Hepatocyte (in vitro differentiated cells): ENCODE results near the gene SMIM12.

Experiments
- CTCF ChIP-seq: fragments of 200-600 bp; sonication (generic); IDR thresholded peaks from 2 replicates; pipeline ENCODE4 v1.5.1; 2016; ENCODE audit warnings: antibody characterized with exemption, mild to moderate bottlenecking; ENCODE audit not compliant: poor library complexity
- EZH2phosphoT487 ChIP-seq: fragments of 200-600 bp; sonication (generic); IDR thresholded peaks from one replicate; pipeline ENCODE4 v1.6.1; 2018; ENCODE audit warnings: antibody characterized with exemption, mild to moderate bottlenecking, low read depth, moderate library complexity; ENCODE audit not compliant: unreplicated experiment, severe bottlenecking

DNA sequence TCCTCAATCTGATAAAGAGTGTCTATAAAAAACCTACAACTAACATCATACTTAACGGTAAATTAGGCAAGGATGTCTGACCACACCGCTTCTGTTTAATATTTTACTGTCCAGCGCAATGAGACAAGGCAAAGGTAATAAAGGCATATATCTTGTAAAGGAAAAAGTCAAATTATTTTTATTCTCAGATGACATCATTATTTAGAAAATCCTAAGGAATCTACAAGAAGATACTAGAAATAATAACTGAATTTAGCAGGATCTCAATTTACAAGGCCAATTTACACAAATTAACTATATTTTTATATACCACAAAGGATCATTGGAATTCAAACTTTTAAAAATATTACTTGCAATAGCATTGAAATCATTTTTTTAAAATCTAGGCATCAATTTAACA is 37.3 kb downstream of the SMIM12 start:
- no peak for TF ChIP-seq CTCF
- TF ChIP-seq EZH2phosphoT487: no peak
